WERI-Rb-1 (cell line): ENCODE measurements around the gene DLK1.

Experiments
- DNase-seq: peaks from one replicate; pipeline ENCODE4 v3.0.0-alpha.2; 2020
- H3K27ac ChIP-seq: fragments of 250-450 bp; sonication (Bioruptor Pico); 2 replicates; pipeline ENCODE4 v1.5.1; 2020; ENCODE audit warnings: mild to moderate bottlenecking, moderate library complexity
- H3K27me3 ChIP-seq: fragments of 250-450 bp; sonication (Bioruptor Pico); 2 replicates; pipeline ENCODE4 v1.5.1; 2021; ENCODE audit warnings: mild to moderate bottlenecking, low read depth, moderate library complexity; ENCODE audit not compliant: insufficient read depth, severe bottlenecking
- H3K36me3 ChIP-seq: fragments of 250-450 bp; sonication (Bioruptor Pico); 2 replicates; pipeline ENCODE4 v1.5.1; 2020; ENCODE audit warnings: mild to moderate bottlenecking, moderate library complexity
- H3K4me3 ChIP-seq: 2 replicates; pipeline ENCODE4 v1.5.1; 2011; ENCODE audit warnings: low read depth, mild to moderate bottlenecking, control low read depth, low read length
- H3K9me3 ChIP-seq: fragments of 250-450 bp; sonication (Bioruptor Pico); 2 replicates; pipeline ENCODE4 v1.5.1; 2021; ENCODE audit warnings: mild to moderate bottlenecking, moderate library complexity; ENCODE audit not compliant: severe bottlenecking
- CTCF ChIP-seq: IDR thresholded peaks from 2 replicates; pipeline ENCODE4 v1.5.1; 2011; ENCODE audit warnings: low read depth, mild to moderate bottlenecking, control low read depth, inconsistent platforms, low read length

Gene DLK1

GRCh38 chr14:100786131-100786530 lies 59.4 kb downstream of the DLK1 start:
- Histone ChIP-seq H3K4me3 (no peak overlapping the region), H3K27me3 (no peaks in the 10 kb centered on the region), H3K9me3 (no peaks in the 10 kb centered on the region), H3K36me3 (no peaks in the 10 kb centered on the region), H3K27ac (no peak overlapping the region)
- no peak for DNase-seq
- no peak for TF ChIP-seq CTCF

GRCh38 chr14:100786576-100787219 lies 60.0 kb downstream of the DLK1 start:
- Histone ChIP-seq H3K27ac (no peak overlapping the region), H3K27me3 (no peaks in the 10 kb centered on the region), H3K9me3 (no peaks in the 10 kb centered on the region), H3K36me3 (no peaks in the 10 kb centered on the region), H3K4me3 (no peak overlapping the region)
- no peak for TF ChIP-seq CTCF
- no peak for DNase-seq

GRCh38 chr14:100787659-100788058 lies 61.0 kb downstream of the DLK1 start:
- DNase-seq, result no peak
- H3K27me3 ChIP-seq, result no peaks in the 10 kb centered on the region
- H3K4me3 ChIP-seq, result no peak overlapping the region
- H3K27ac ChIP-seq, result no peak overlapping the region
- TF ChIP-seq CTCF, result no peak
- H3K36me3 ChIP-seq, result no peaks in the 10 kb centered on the region
- H3K9me3 ChIP-seq, result no peaks in the 10 kb centered on the region
